NT2/D1 (cell line): ENCODE data around the gene JPT2.

Source experiments
- SUZ12 ChIP-seq: IDR thresholded peaks from 2 replicates; pipeline ENCODE4 v1.6.1; 2011; ENCODE audit not compliant: insufficient read length, insufficient read depth; ENCODE audit errors: extremely low read depth
- ZNF274 ChIP-seq: IDR thresholded peaks from 2 replicates; pipeline ENCODE4 v1.6.1; 2011; ENCODE audit warnings: mild to moderate bottlenecking, low read depth, low read length

- TF ChIP-seq ZNF274 (no peak), SUZ12 (no peak)
Observed at GRCh38 chr16:1641261-1641660, 36.8 kb upstream of the JPT2 start.
